ENCODE data around the gene PPOX.

The PPOX gene

GRCh38 chr1:161173711-161174110 lies 7.5 kb downstream of the PPOX start:
- no peak overlapping the region for H3K27ac ChIP-seq
- no peak for TF ChIP-seq Cebpa-rat (IDR thresholded peaks at IDR 0.05)
- H3K9ac ChIP-seq: no peak overlapping the region
- H3K4me3 ChIP-seq: no peak overlapping the region
- H3K36me3 ChIP-seq: peaks cover 74% of the 10 kb centered on the region
- H3K4me1 ChIP-seq: peaks cover 29% of the 10 kb centered on the region
- no peaks in the 10 kb centered on the region for H3K27me3 ChIP-seq
- no peaks in the 10 kb centered on the region for H3K9me3 ChIP-seq
- H4K20me1 ChIP-seq: peaks cover 18% of the 10 kb centered on the region; the same call in 1 of the 2 replicates
- H3K4me2 ChIP-seq: no peak overlapping the region

- Histone ChIP-seq H3K9ac (0 out of 2 replicates have a peak overlapping the region, but pooled peaks have one; percentile 88), H3K9me3 (no peaks in the 10 kb centered on the region), H3K4me2 (no peak overlapping the region), H4K20me1 (peaks cover 18% of the 10 kb centered on the region; the same call in 1 of the 2 replicates), H3K4me3 (no peak overlapping the region), H3K27me3 (no peaks in the 10 kb centered on the region), H3K4me1 (peaks cover 40% of the 10 kb centered on the region), H3K27ac (no peak overlapping the region), H3K36me3 (peaks cover 62% of the 10 kb centered on the region)
- no peak for TF ChIP-seq Cebpa-rat (IDR thresholded peaks at IDR 0.05)
Measured at GRCh38 chr1:161174911-161175310, 8.7 kb downstream of the PPOX start.

GRCh38 chr1:161175771-161176453 lies 9.7 kb downstream of the PPOX start:
- no peaks in the 10 kb centered on the region for H3K9me3 ChIP-seq
- no peak overlapping the region for H3K27ac ChIP-seq
- peaks cover 18% of the 10 kb centered on the region; the same call in 1 of the 2 replicates for H4K20me1 ChIP-seq
- peak overlapping the region; percentile 88 for H3K9ac ChIP-seq
- TF ChIP-seq Cebpa-rat (IDR thresholded peaks at IDR 0.05): no peak
- H3K4me1 ChIP-seq: peaks cover 48% of the 10 kb centered on the region
- H3K4me2 ChIP-seq: peak overlapping the region; percentile 98
- peak overlapping the region; percentile 82 for H3K4me3 ChIP-seq
- H3K27me3 ChIP-seq: no peaks in the 10 kb centered on the region
- H3K36me3 ChIP-seq: peaks cover 53% of the 10 kb centered on the region

- Histone ChIP-seq H3K4me1 (peaks cover 55% of the 10 kb centered on the region), H3K27ac (peak overlapping the region; percentile 86), H3K4me2 (peak overlapping the region; percentile 98), H3K9ac (peak overlapping the region; percentile 88), H3K27me3 (no peaks in the 10 kb centered on the region), H3K9me3 (no peaks in the 10 kb centered on the region), H4K20me1 (peaks cover 18% of the 10 kb centered on the region; the same call in 1 of the 2 replicates), H3K4me3 (peak overlapping the region; percentile 82), H3K36me3 (peaks cover 46% of the 10 kb centered on the region)
- TF ChIP-seq Cebpa-rat (IDR thresholded peaks at IDR 0.05): no peak
Measured at GRCh38 chr1:161176468-161177111, 10.4 kb downstream of the PPOX start.

GRCh38 chr1:161177112-161177935 lies 11.1 kb downstream of the PPOX start, which contains the start of gene B4GALT3:
Gene B4GALT3 (minus strand): TSS chr1:161177507. CDS start chr1:161176060, 1,447 bp downstream.
- H3K4me1 ChIP-seq: peaks cover 62% of the 10 kb centered on the region
- H3K36me3 ChIP-seq: peaks cover 39% of the 10 kb centered on the region
- no peaks in the 10 kb centered on the region for H3K27me3 ChIP-seq
- peak within 1 kb of the TSS; percentile 88 for H3K9ac ChIP-seq
- peaks cover 18% of the 10 kb centered on the region; the same call in 1 of the 2 replicates for H4K20me1 ChIP-seq
- TF ChIP-seq Cebpa-rat (IDR thresholded peaks at IDR 0.05): no peak
- peak within 1 kb of the TSS; percentile 98 for H3K4me2 ChIP-seq
- no peaks in the 10 kb centered on the region for H3K9me3 ChIP-seq
- H3K27ac ChIP-seq: peak within 1 kb of the TSS; percentile 86
- peak within 1 kb of the TSS; percentile 82 for H3K4me3 ChIP-seq

DNA sequence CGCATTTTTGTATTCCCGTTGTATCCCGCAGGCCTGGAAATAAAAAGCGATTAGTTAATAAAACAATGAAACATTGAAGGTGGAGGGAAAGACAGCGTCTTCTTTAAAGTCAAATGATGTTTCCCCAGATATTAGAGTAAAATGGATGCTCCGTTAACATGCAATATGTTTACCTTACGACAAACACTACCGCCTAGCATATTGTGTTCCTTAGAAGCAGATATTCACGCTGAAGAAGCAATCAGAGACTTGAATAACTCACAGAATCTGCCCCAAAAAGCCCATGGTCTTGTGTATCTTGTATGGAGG lies 11.7 kb downstream of the PPOX start:
- H3K9me3 ChIP-seq: no peaks in the 10 kb centered on the region
- H3K4me2 ChIP-seq: peak overlapping the region; percentile 98
- peak overlapping the region; percentile 86 for H3K27ac ChIP-seq
- peak overlapping the region; percentile 88 for H3K9ac ChIP-seq
- TF ChIP-seq Cebpa-rat (IDR thresholded peaks at IDR 0.05): no peak
- H3K36me3 ChIP-seq: peaks cover 33% of the 10 kb centered on the region
- H3K4me1 ChIP-seq: peaks cover 68% of the 10 kb centered on the region
- peak overlapping the region; percentile 82 for H3K4me3 ChIP-seq
- H4K20me1 ChIP-seq: peaks cover 18% of the 10 kb centered on the region; the same call in 1 of the 2 replicates
- H3K27me3 ChIP-seq: no peaks in the 10 kb centered on the region

GRCh38 chr1:161179698-161180097 lies 13.5 kb downstream of the PPOX start:
- Histone ChIP-seq H3K4me1 (peaks cover 86% of the 10 kb centered on the region), H3K9me3 (no peaks in the 10 kb centered on the region)

GRCh38 chr1:161180639-161181038 lies 14.4 kb downstream of the PPOX start:
- peaks cover 13% of the 10 kb centered on the region; the same call in 1 of the 2 replicates for H4K20me1 ChIP-seq
- no peak for TF ChIP-seq Cebpa-rat (IDR thresholded peaks at IDR 0.05)
- H3K9ac ChIP-seq: no peak overlapping the region
- H3K4me2 ChIP-seq: no peak overlapping the region
- H3K27ac ChIP-seq: no peak overlapping the region
- no peak overlapping the region for H3K4me3 ChIP-seq
- H3K36me3 ChIP-seq: peaks cover 6% of the 10 kb centered on the region
- H3K27me3 ChIP-seq: no peaks in the 10 kb centered on the region
- peaks cover 87% of the 10 kb centered on the region for H3K4me1 ChIP-seq
- H3K9me3 ChIP-seq: no peaks in the 10 kb centered on the region

More at GRCh38 chr1:161179698-161180097, 13.5 kb downstream of the PPOX start:
- Histone ChIP-seq H3K4me3 (no peak overlapping the region), H3K9ac (no peak overlapping the region), H3K4me2 (peak overlapping the region; percentile 98; the same call in 1 of the 2 replicates), H3K27ac (no peak overlapping the region), H3K36me3 (peaks cover 15% of the 10 kb centered on the region), H4K20me1 (peaks cover 18% of the 10 kb centered on the region; the same call in 1 of the 2 replicates), H3K27me3 (no peaks in the 10 kb centered on the region)
- no peak for TF ChIP-seq Cebpa-rat (IDR thresholded peaks at IDR 0.05)

DNA sequence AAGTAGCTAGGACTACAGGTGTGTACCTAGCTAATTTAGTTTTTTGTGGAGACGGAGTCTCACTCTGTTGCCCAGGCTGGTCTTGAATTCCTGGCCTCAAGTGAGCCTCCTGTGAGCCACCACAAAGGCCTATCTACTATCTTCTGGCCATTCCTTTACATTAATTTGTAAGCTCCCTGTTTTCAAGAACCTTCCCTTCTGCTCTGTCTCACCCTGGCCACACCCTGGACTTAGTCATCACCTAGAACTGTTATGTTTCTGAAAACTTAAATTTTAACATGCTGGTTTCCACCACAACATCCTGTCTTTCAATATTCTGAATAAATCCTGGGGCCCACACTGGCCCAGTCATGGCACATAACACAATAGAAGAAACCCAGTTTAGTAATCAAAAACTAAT lies 16.0 kb downstream of the PPOX start:
- no peaks in the 10 kb centered on the region for H3K27me3 ChIP-seq
- peaks cover 91% of the 10 kb centered on the region for H3K4me1 ChIP-seq
- TF ChIP-seq Cebpa-rat (IDR thresholded peaks at IDR 0.05): no peak
- H4K20me1 ChIP-seq: no peaks in the 10 kb centered on the region
- no peak overlapping the region for H3K4me3 ChIP-seq
- H3K4me2 ChIP-seq: peak overlapping the region; percentile 23
- no peaks in the 10 kb centered on the region for H3K36me3 ChIP-seq
- H3K9me3 ChIP-seq: no peaks in the 10 kb centered on the region
- H3K27ac ChIP-seq: peak overlapping the region; percentile 12; the same call in 1 of the 2 replicates
- no peak overlapping the region for H3K9ac ChIP-seq
